Activated B cell treated with CpG ODN at 0.5 μM for 24 hours (primary cell): ENCODE measurements around the gene RBM47. TPM values are rescaled to one million over a fixed set of nuclear protein-coding genes. Genes with fewer than 3 reads are reported as not detected.

Experiments used
- ATAC-seq: fragments of 200-7000 bp; cut with Tn5 transposase; one replicate; pipeline ENCODE4 v1.10.0; 2021; ENCODE audit warnings: low read depth, mild to moderate bottlenecking, moderate library complexity
- CTCF ChIA-PET: fragments of 350-600 bp; sonication (Branson Sonifier 250); formaldehyde crosslinking; loops from one replicate; lab custom pipeline; 2021; ENCODE audit warnings: antibody characterized with exemption; lab: Charles Lee
- POLR2A ChIA-PET: fragments of 350-600 bp; sonication (Branson Sonifier 250); formaldehyde crosslinking; loops from one replicate; lab custom pipeline; 2021; ENCODE audit warnings: antibody characterized with exemption; lab: Charles Lee
- DNase-seq: peaks from one replicate; pipeline ENCODE4 v3.0.0; 2022
- H3K27ac Mint-ChIP-seq: one replicate; pipeline ENCODE4 v1.8.0; 2020; ENCODE audit warnings: mixed read lengths
- H3K27me3 Mint-ChIP-seq: one replicate; pipeline ENCODE4 v1.8.0; 2021; ENCODE audit warnings: mixed read lengths
- H3K36me3 Mint-ChIP-seq: one replicate; pipeline ENCODE4 v1.8.0; 2021; ENCODE audit warnings: low read depth, mixed read lengths
- H3K4me1 Mint-ChIP-seq: one replicate; pipeline ENCODE4 v1.8.0; 2021; ENCODE audit warnings: mixed read lengths
- H3K4me3 Mint-ChIP-seq: one replicate; pipeline ENCODE4 v1.8.0; 2020; ENCODE audit warnings: mild to moderate bottlenecking, mixed read lengths
- H3K9me3 Mint-ChIP-seq: one replicate; pipeline ENCODE4 v1.8.0; 2020; ENCODE audit warnings: mixed read lengths
- intact Hi-C: fragments of 100-400 bp; cut with micrococcal nuclease; formaldehyde crosslinking; loops from one replicate; pipeline ENCODE4 v1.15.1; 2024
- total RNA-seq: library from RNA; stranded (reverse); gene quantifications from 2 replicates; pipeline ENCODE4 v1.2.3, GENCODE V29; 2022
- TF ChIP-seq, protein P1 (sequence below): fragments of 200-600 bp; IDR thresholded peaks from one replicate; pipeline ENCODE4 v1.8.0; 2022; ENCODE audit warnings: antibody characterized with exemption, mild to moderate bottlenecking

Gene RBM47
- total RNA-seq, 1 donor from 2014 or later, result 8.0 TPM

DNA sequence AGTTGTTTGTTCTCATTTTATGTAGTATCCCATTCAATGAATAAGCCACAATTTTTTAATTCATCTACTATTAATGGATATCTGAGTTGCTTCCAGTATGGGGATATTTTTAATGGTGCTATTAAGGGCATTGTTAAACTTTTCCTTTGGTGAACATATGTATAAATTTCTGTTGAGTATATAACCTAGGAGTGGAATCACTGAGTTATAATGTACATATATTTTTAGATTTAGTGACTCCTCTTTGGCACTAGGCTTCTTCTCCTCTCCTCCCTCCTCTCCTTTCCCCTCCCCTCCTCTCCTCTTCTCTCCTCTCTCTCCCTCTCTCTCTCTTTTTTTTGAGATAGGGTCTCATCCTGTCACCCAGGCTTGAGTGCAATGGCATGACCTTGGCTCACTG is 26.4 kb downstream of the RBM47 start:
- Mint-ChIP-seq H3K36me3 (no peaks in the 10 kb centered on the region), H3K4me1 (no peaks in the 10 kb centered on the region), H3K4me3 (no peak overlapping the region), H3K27me3 (no peaks in the 10 kb centered on the region), H3K9me3 (no peaks in the 10 kb centered on the region), H3K27ac (no peak overlapping the region)
- ChIA-PET POLR2A (no interaction called here), CTCF (no interaction called here)
- TF ChIP-seq, protein P1, sequence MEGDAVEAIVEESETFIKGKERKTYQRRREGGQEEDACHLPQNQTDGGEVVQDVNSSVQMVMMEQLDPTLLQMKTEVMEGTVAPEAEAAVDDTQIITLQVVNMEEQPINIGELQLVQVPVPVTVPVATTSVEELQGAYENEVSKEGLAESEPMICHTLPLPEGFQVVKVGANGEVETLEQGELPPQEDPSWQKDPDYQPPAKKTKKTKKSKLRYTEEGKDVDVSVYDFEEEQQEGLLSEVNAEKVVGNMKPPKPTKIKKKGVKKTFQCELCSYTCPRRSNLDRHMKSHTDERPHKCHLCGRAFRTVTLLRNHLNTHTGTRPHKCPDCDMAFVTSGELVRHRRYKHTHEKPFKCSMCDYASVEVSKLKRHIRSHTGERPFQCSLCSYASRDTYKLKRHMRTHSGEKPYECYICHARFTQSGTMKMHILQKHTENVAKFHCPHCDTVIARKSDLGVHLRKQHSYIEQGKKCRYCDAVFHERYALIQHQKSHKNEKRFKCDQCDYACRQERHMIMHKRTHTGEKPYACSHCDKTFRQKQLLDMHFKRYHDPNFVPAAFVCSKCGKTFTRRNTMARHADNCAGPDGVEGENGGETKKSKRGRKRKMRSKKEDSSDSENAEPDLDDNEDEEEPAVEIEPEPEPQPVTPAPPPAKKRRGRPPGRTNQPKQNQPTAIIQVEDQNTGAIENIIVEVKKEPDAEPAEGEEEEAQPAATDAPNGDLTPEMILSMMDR, result no peak
- intact Hi-C loops, result no loop called here
- DNase-seq, result no peak
- ATAC-seq, result no peak

DNA sequence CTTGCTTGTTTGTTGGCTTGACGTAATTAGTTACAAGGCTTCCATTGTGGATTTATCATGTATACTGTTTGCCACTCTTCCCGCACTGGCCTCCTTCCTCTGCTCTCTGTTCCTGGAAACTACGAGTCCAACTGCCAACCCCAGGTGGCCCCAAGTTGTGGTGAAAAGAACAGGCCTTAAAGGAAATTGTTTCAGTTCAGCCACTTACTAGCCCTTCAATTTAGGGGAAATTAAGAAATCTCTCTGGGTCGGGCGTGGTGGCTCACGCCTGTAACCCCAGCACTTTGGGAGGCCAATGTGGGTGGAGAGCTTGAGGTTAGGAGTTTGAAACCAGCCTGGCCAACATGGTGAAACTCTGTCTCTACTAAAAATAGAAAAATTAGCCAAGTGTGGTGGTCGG is 28.0 kb downstream of the RBM47 start:
- Mint-ChIP-seq H3K4me1 (no peaks in the 10 kb centered on the region), H3K27ac (no peak overlapping the region), H3K36me3 (no peaks in the 10 kb centered on the region), H3K27me3 (no peaks in the 10 kb centered on the region), H3K4me3 (no peak overlapping the region), H3K9me3 (no peaks in the 10 kb centered on the region)
- CTCF ChIA-PET, result no interaction called here
- intact Hi-C loops, result no loop called here
- no peak for DNase-seq
- TF ChIP-seq, protein P1, result no peak
- POLR2A ChIA-PET, result no interaction called here
- no peak for ATAC-seq

DNA sequence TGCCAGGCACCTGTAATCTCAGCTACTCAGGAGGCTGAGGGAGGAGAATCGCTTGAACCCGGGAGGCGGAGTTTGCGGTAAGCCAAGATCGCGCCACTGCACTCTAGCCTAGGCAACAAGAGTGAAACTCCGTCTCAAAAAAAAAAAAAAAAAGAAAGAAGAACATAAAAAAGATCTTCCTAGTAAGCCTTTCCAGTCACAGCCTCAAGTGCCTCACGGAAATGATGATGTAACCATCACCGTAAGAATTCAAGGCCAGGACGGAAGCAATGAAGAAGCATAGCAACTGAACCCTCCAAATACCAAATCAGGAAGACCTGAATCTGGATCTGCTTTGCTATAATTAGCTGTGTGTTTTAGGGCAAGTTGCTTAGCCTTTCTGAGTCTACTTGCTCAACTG is 28.8 kb downstream of the RBM47 start:
- DNase-seq (no peak), ATAC-seq (no peak)
- H3K27ac Mint-ChIP-seq, result no peak overlapping the region
- no peaks in the 10 kb centered on the region for H3K27me3 Mint-ChIP-seq
- TF ChIP-seq, protein P1, result no peak
- no peak overlapping the region for H3K4me3 Mint-ChIP-seq
- intact Hi-C loops, result no loop called here
- no peaks in the 10 kb centered on the region for H3K4me1 Mint-ChIP-seq
- no peaks in the 10 kb centered on the region for H3K9me3 Mint-ChIP-seq
- H3K36me3 Mint-ChIP-seq, result no peaks in the 10 kb centered on the region
- CTCF ChIA-PET, result no interaction called here
- POLR2A ChIA-PET, result no interaction called here

DNA sequence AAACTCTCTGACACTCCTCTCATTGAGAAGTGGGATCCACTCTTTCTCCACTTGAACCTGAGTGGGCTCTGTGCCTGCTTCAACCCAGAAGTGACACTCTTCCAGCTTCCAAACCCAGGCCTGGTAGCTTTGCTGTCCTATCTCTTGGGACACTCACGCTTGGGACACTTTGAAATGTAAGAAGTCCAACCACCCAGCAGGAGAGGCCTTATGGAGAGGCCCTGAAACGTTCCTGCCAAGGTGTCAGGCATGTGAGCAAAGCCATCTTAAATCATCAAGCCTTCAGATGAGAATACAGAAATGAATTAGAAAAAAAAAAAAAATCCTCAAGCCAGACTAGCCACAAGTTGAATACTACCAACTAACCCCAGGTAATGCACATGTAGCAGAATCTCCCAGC is 30.2 kb downstream of the RBM47 start:
- TF ChIP-seq, protein P1, result no peak
- Mint-ChIP-seq H3K27ac (no peak overlapping the region), H3K27me3 (no peaks in the 10 kb centered on the region), H3K36me3 (peaks cover 6% of the 10 kb centered on the region), H3K9me3 (no peaks in the 10 kb centered on the region), H3K4me3 (no peak overlapping the region), H3K4me1 (no peaks in the 10 kb centered on the region)
- intact Hi-C loops, result no loop called here
- DNase-seq, result no peak
- ATAC-seq, result no peak
- ChIA-PET POLR2A (no interaction called here), CTCF (no interaction called here)

DNA sequence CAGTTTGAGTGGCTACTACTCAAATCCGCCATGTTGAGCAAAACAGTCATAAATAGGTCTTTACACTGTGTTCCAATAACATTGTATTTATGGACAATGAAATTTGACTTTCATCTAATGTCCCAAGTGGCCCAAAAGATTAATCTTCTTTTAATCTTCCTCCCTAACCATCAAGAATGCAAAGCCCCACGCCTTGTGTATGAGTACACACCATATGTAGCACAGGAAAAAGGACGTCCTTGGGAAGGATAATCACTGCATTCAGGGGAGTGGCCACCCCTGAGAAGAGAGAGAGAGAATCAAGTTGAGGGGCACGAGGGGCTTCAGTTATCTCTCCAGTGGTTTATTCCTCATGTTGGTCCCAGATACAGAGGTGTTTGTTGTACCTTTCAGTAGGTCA is 33.1 kb downstream of the RBM47 start:
- TF ChIP-seq, protein P1, result no peak
- Mint-ChIP-seq H3K36me3 (peaks cover 11% of the 10 kb centered on the region), H3K27ac (no peak overlapping the region), H3K27me3 (no peaks in the 10 kb centered on the region), H3K9me3 (no peaks in the 10 kb centered on the region), H3K4me3 (no peak overlapping the region), H3K4me1 (no peaks in the 10 kb centered on the region)
- ATAC-seq, result no peak
- intact Hi-C loops, result no loop called here
- DNase-seq, result no peak
- CTCF ChIA-PET, result no interaction called here
- POLR2A ChIA-PET, result no interaction called here
